H1 (cell line): ENCODE measurements around the gene GRIN2C. TPM values are rescaled to one million over a fixed set of nuclear protein-coding genes. Genes with fewer than 3 reads are reported as not detected.

ENCODE experiments used
- CTCF ChIA-PET: fragments of 300-600 bp; sonication (Branson Sonifier 250); formaldehyde crosslinking; loops from one replicate; lab custom pipeline; 2021; ENCODE audit not compliant: partially characterized antibody; lab: Charles Lee
- POLR2A ChIA-PET: fragments of 300-600 bp; sonication (Branson Sonifier 250); formaldehyde crosslinking; loops from one replicate; lab custom pipeline; 2021; ENCODE audit warnings: inconsistent platforms; ENCODE audit not compliant: partially characterized antibody; lab: Charles Lee
- DNase-seq, 2 experiments: peaks; one replicate each; pipeline versions ENCODE4 v3.0.0 to v3.0.0-alpha.2; 2010 to 2022; ENCODE audit warnings: low spot score in 2 of 2, low read depth in 1 of 2, mixed read lengths in 1 of 2
- FAIRE-seq: peaks from 2 replicates; lab custom pipeline; 2011; peaks lifted over from hg19 to GRCh38; lab: Jason Lieb, UNC
- H2AFZ ChIP-seq: 2 replicates; pipeline ENCODE4 v1.8.1; 2012; ENCODE audit warnings: low read length, inconsistent platforms
- H2AK5ac ChIP-seq: 2 replicates; pipeline ENCODE4 v1.6.1; 2013; ENCODE audit warnings: low read depth, low read length
- H2BK120ac ChIP-seq: replicated peaks from 2 replicates; pipeline ENCODE3; 2013; ENCODE audit warnings: low read depth, low read length, inconsistent platforms
- H2BK12ac ChIP-seq: 2 replicates; pipeline ENCODE4 v1.6.1; 2013; ENCODE audit warnings: low read depth, low read length
- H2BK15ac ChIP-seq: 2 replicates; pipeline ENCODE4 v1.6.1; 2013; ENCODE audit warnings: low read length
- H2BK20ac ChIP-seq: 2 replicates; pipeline ENCODE4 v1.6.1; 2013; ENCODE audit warnings: low read length
- H2BK5ac ChIP-seq: 2 replicates; pipeline ENCODE4 v1.6.1; 2013; ENCODE audit warnings: low read depth, low read length
- H3K14ac ChIP-seq: 2 replicates; pipeline ENCODE4 v1.6.1; 2013; ENCODE audit warnings: inconsistent platforms; ENCODE audit not compliant: insufficient read length
- H3K18ac ChIP-seq: 2 replicates; pipeline ENCODE4 v1.6.1; 2013; ENCODE audit warnings: low read length; ENCODE audit errors: extremely low read depth
- H3K23ac ChIP-seq: 2 replicates; pipeline ENCODE4 v1.6.1; 2013; ENCODE audit warnings: inconsistent platforms; ENCODE audit not compliant: insufficient read length
- H3K23me2 ChIP-seq: 2 replicates; pipeline ENCODE4 v1.6.1; 2013; ENCODE audit warnings: low read depth, low read length
- H3K27ac ChIP-seq: 2 replicates; pipeline ENCODE4 v1.6.1; 2011; ENCODE audit warnings: low read depth, low read length, inconsistent platforms
- H3K27me3 ChIP-seq, 4 experiments: replicated peaks in 1 of 4; 1 replicate in 1 of 4; 2 replicates in 3 of 4; pipeline versions ENCODE4 v1.6.1 to v1.8.1; 2011 to 2013; ENCODE audit warnings: low read length in 3 of 4, mild to moderate bottlenecking in 3 of 4, inconsistent platforms in 2 of 4, mixed read lengths in 2 of 4, moderate library complexity in 1 of 4; ENCODE audit not compliant: control insufficient read depth in 3 of 4, insufficient read depth in 3 of 4; ENCODE audit errors: extremely low read depth in 1 of 4
- H3K36me3 ChIP-seq, 4 experiments: 2 replicates each; pipeline versions ENCODE4 v1.6.1 to v1.8.1; 2011 to 2013; ENCODE audit warnings: mild to moderate bottlenecking in 4 of 4, low read length in 3 of 4, moderate library complexity in 2 of 4, control low read depth in 1 of 4, inconsistent platforms in 1 of 4; ENCODE audit not compliant: insufficient read depth in 4 of 4, control insufficient read depth in 2 of 4
- H3K4ac ChIP-seq: replicated peaks from 2 replicates; pipeline ENCODE3; 2013; ENCODE audit warnings: low read length, low read depth, mixed read lengths, inconsistent platforms; ENCODE audit not compliant: insufficient read length
- H3K4me1 ChIP-seq, 4 experiments: replicated peaks in 1 of 4; 1 replicate in 1 of 4; 2 replicates in 3 of 4; pipeline versions ENCODE4 v1.6.1 to v1.8.1; 2011 to 2013; ENCODE audit warnings: low read length in 3 of 4, inconsistent platforms in 2 of 4, mixed read lengths in 1 of 4; ENCODE audit not compliant: insufficient read depth in 4 of 4, control insufficient read depth in 3 of 4
- H3K4me2 ChIP-seq, 2 experiments: 2 replicates each; pipeline versions ENCODE4 v1.6.1 to v1.8.1; 2011 to 2013; ENCODE audit warnings: low read depth in 2 of 2, low read length in 2 of 2, control low read depth in 1 of 2, inconsistent platforms in 1 of 2, mild to moderate bottlenecking in 1 of 2; ENCODE audit not compliant: insufficient read depth in 1 of 2
- H3K4me3 ChIP-seq, 4 experiments: fragments of 200-600, 300-600 bp in 1 of 4; sonication (generic), shearing (Covaris generic), sonication (Bioruptor Twin) in 1 of 4; 2 replicates each; pipeline versions ENCODE4 v1.5.1 to v1.8.1; 2011 to 2016; ENCODE audit warnings: low read length in 4 of 4, low read depth in 3 of 4, control low read depth in 2 of 4, inconsistent platforms in 2 of 4, mild to moderate bottlenecking in 2 of 4, mixed read lengths in 1 of 4, moderate library complexity in 1 of 4; ENCODE audit not compliant: insufficient read depth in 2 of 4; ENCODE audit errors: extremely low read depth in 1 of 4
- H3K56ac ChIP-seq: replicated peaks from 2 replicates; pipeline ENCODE3; 2013; ENCODE audit warnings: low read depth, mild to moderate bottlenecking, mixed read lengths, low read length, inconsistent platforms; ENCODE audit not compliant: insufficient read length
- H3K79me1 ChIP-seq: 2 replicates; pipeline ENCODE4 v1.6.1; 2013; ENCODE audit warnings: low read depth, low read length, control low read depth
- H3K79me2 ChIP-seq, 2 experiments: 2 replicates each; pipeline versions ENCODE4 v1.6.1 to v1.8.1; 2012 to 2013; ENCODE audit warnings: low read length in 2 of 2, mild to moderate bottlenecking in 2 of 2, inconsistent platforms in 1 of 2; ENCODE audit not compliant: insufficient read depth in 2 of 2, control insufficient read depth in 1 of 2
- H3K9ac ChIP-seq, 4 experiments: replicated peaks in 1 of 4; 1 replicate in 1 of 4; 2 replicates in 3 of 4; pipeline versions ENCODE4 v1.6.1 to v1.8.1; 2011 to 2013; ENCODE audit warnings: low read depth in 3 of 4, low read length in 3 of 4, control low read depth in 2 of 4, mild to moderate bottlenecking in 2 of 4, moderate library complexity in 2 of 4, inconsistent platforms in 1 of 4; ENCODE audit errors: extremely low read depth in 1 of 4
- H3K9me3 ChIP-seq, 2 experiments: 2 replicates each; pipeline versions ENCODE4 v1.6.1 to v1.8.1; 2012 to 2013; ENCODE audit warnings: mild to moderate bottlenecking in 2 of 2, moderate library complexity in 2 of 2, control low read depth in 1 of 2, inconsistent platforms in 1 of 2, low read depth in 1 of 2, low read length in 1 of 2, mixed read lengths in 1 of 2; ENCODE audit not compliant: insufficient read depth in 2 of 2
- H4K20me1 ChIP-seq, 2 experiments: replicated peaks in 1 of 2; 2 replicates each; pipeline versions ENCODE3 to v1.8.1; 2011 to 2013; ENCODE audit warnings: inconsistent platforms in 2 of 2, low read length in 2 of 2, mild to moderate bottlenecking in 1 of 2; ENCODE audit not compliant: insufficient read depth in 2 of 2, control insufficient read depth in 1 of 2
- H4K5ac ChIP-seq: 2 replicates; pipeline ENCODE4 v1.6.1; 2013; ENCODE audit warnings: low read length, low read depth, mixed read lengths, inconsistent platforms; ENCODE audit not compliant: insufficient read length
- H4K8ac ChIP-seq: 2 replicates; pipeline ENCODE4 v1.8.0; 2013; ENCODE audit warnings: mild to moderate bottlenecking, moderate library complexity, low read length, inconsistent platforms; ENCODE audit not compliant: insufficient read depth; ENCODE audit errors: extremely low read depth
- H4K91ac ChIP-seq: replicated peaks from 2 replicates; pipeline ENCODE3; 2013; ENCODE audit warnings: low read length, mixed read lengths, inconsistent platforms; ENCODE audit not compliant: insufficient read length
- BRCA1 ChIP-seq: IDR thresholded peaks from 2 replicates; pipeline ENCODE4 v1.6.1; 2012; ENCODE audit warnings: low read depth, low read length, improper control_type of control experiment
- CBX5 ChIP-seq: fragments of 300-800, 300-1000 bp; sonication (generic); IDR thresholded peaks from 2 replicates; pipeline ENCODE4 v1.7.1; 2016; ENCODE audit warnings: antibody characterized with exemption, low read length, low read depth
- CHD1 ChIP-seq: IDR thresholded peaks from 2 replicates; pipeline ENCODE4 v1.6.1; 2012; ENCODE audit warnings: low read depth, low read length, improper control_type of control experiment
- CREB1 ChIP-seq: IDR thresholded peaks from 2 replicates; pipeline ENCODE4 v1.6.1; 2012; ENCODE audit warnings: inconsistent platforms
- EGR1 ChIP-seq: IDR thresholded peaks from 2 replicates; pipeline ENCODE4 v1.6.1; 2011; ENCODE audit warnings: low read depth, low read length, borderline replicate concordance
- JUND ChIP-seq: IDR thresholded peaks from 2 replicates; pipeline ENCODE4 v1.6.1; 2011; ENCODE audit warnings: mild to moderate bottlenecking, improper control_type of control experiment, low read length
- MAFK ChIP-seq: IDR thresholded peaks from 2 replicates; pipeline ENCODE4 v1.6.1; 2012; ENCODE audit warnings: low read depth, mild to moderate bottlenecking, improper control_type of control experiment, low read length
- MAX ChIP-seq: IDR thresholded peaks from 2 replicates; pipeline ENCODE4 v1.6.1; 2012; ENCODE audit warnings: inconsistent platforms
- POLR2AphosphoS5 ChIP-seq: IDR thresholded peaks from 2 replicates; pipeline ENCODE4 v1.6.1; 2011; ENCODE audit warnings: low read depth, low read length
- POU5F1 ChIP-seq: IDR thresholded peaks from 2 replicates; pipeline ENCODE4 v1.6.1; 2011; ENCODE audit warnings: low read depth, mild to moderate bottlenecking, low read length, moderate library complexity
- SAP30 ChIP-seq: fragments of 300-600 bp; sonication (generic); IDR thresholded peaks from 2 replicates; pipeline ENCODE4 v1.7.1; 2012; ENCODE audit warnings: low read length, moderate library complexity, mild to moderate bottlenecking, inconsistent platforms; ENCODE audit not compliant: insufficient read depth, insufficient replicate concordance
- SIN3A ChIP-seq, 2 experiments: IDR thresholded peaks in 1 of 2; conservative IDR thresholded peaks in 1 of 2; 2 replicates each; pipeline ENCODE4 v1.6.1; 2011 to 2012; ENCODE audit warnings: low read length in 2 of 2, improper control_type of control experiment in 1 of 2, low read depth in 1 of 2, mild to moderate bottlenecking in 1 of 2
- SIX5 ChIP-seq: IDR thresholded peaks from 2 replicates; pipeline ENCODE4 v1.6.1; 2011; ENCODE audit warnings: mild to moderate bottlenecking, low read depth, low read length
- TEAD4 ChIP-seq: IDR thresholded peaks from 2 replicates; pipeline ENCODE4 v1.6.1; 2012; ENCODE audit warnings: low read depth, low read length, inconsistent platforms, mixed read lengths
- YY1 ChIP-seq: IDR thresholded peaks from 2 replicates; pipeline ENCODE4 v1.6.1; 2011; ENCODE audit warnings: low read depth, mild to moderate bottlenecking, low read length
- WGBS, 2 experiments: shearing (Covaris generic) in 1 of 2; methylation state at CpG; one replicate each; pipeline versions ENCODE4 v1.1.6 to v1.1.7; 2013 to 2015; ENCODE audit warnings: low lambda C conversion rate in 2 of 2, mixed read lengths in 2 of 2, inconsistent platforms in 1 of 2, low coverage in 1 of 2, missing lambda C conversion rate in 1 of 2; ENCODE audit not compliant: insufficient replicate concordance in 2 of 2, insufficient coverage in 1 of 2, insufficient read length in 1 of 2; ENCODE audit errors: extremely low coverage in 1 of 2, missing lambda C conversion rate in 1 of 2; 5-methylcytosine and 5-hydroxymethylcytosine counted together
- polyA plus RNA-seq, 7 experiments: library from polyadenylated mRNA; depleted of rRNA in 3 of 7; stranded (reverse) in 5 of 7; unstranded in 2 of 7; fragments of >200 nt in 5 of 7; fragments of 200-250 nt in 2 of 7; gene quantifications; 1 replicate in 5 of 7; 2 replicates in 1 of 7; 4 replicates in 1 of 7; pipeline versions ENCODE4 v1.2.1 to v1.2.3, GENCODE V29; 2011 to 2013; ENCODE audit warnings: missing spikeins in 2 of 7, mixed read lengths in 2 of 7
- total RNA-seq: library from RNA; stranded (reverse); fragmentation: NEBNext Ultra II Directional; extraction: Animal tissue kit (Norgen Biotek cat#: 25700); gene quantifications from 2 replicates; pipeline ENCODE4 v1.2.1, GENCODE V29; 2021

GRIN2C gene
- total and polyA plus RNA-seq, 2 of the 8 experiments (the other 6 are each of a cell fraction or from before 2014, with no cell fraction given): 0.06 to 0.07 TPM

DNA sequence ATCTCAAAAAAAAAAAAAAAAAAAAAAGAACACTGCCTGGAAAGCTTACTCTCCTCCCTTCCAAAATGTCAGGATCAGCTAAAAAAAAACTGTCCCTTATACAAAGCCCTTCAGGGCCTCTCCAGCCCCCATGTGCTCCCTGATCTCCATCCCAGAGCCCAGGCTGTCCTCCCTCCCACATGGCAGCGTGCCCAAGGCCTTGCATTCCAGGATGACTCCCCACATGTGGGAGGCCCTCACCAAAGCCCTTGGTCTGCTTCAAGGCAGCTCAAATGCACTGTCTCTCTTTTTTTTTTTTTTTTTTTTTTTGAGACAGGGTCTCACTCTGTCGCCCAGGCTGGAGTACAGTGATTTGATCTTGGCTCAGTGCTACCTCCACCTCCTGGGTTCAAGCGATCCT lies 10.8 kb upstream of the GRIN2C start:
- H3K79me2 ChIP-seq: no peaks in the 10 kb centered on the region; a peak in 1 of 4 replicates
- DNase-seq: no peak
- H2BK12ac ChIP-seq: no peak overlapping the region
- no peak overlapping the region for H3K14ac ChIP-seq
- POLR2A ChIA-PET: interaction anchor here (1.1 kb wide), 1 partner anchor 121 kb away, joined by 3 read pairs; no protein-coding TSS in a partner anchor
- H2BK120ac ChIP-seq: no peak overlapping the region
- no peak overlapping the region for H3K4ac ChIP-seq
- no peak overlapping the region for H3K4me3 ChIP-seq
- 83% methylated on average over 2 of the region's 3 CpGs; no CpG with 5 or more reads in 1 of the 2 experiments for WGBS, 2 experiments
- H2AFZ ChIP-seq: no peak overlapping the region
- H3K9me3 ChIP-seq: no peaks in the 10 kb centered on the region
- H3K27me3 ChIP-seq: peaks cover 0 to 3% (median 0%) of the 10 kb centered on the region in 4 experiments; a peak in 2 of 7 replicates
- no peak overlapping the region for H3K9ac ChIP-seq
- TF ChIP-seq BRCA1 (no peak), JUND (no peak), SIN3A (conservative IDR thresholded peaks at IDR 0.05 in 1 of 2, IDR thresholded peaks at IDR 0.05 in 1 of 2; ENCODE audit: low read depth in 1 of 2, low read length in 2 of 2) (no peak), CBX5 (no peak), SAP30 (no peak), POU5F1 (no peak), CREB1 (no peak), SIX5 (no peak), YY1 (no peak), TEAD4 (no peak), POLR2AphosphoS5 (no peak), MAFK (no peak), CHD1 (no peak), MAX (no peak), EGR1 (no peak)
- TF ChIP-seq, all 59 proteins: peak for 0
- Histone ChIP-seq H3K79me1 (peaks cover 7% of the 10 kb centered on the region; the same call in 1 of the 2 replicates), H3K18ac (no peak overlapping the region), H3K4me1 (peaks cover 0 to 11% (median 6%) of the 10 kb centered on the region in 4 experiments; a peak in 6 of 7 replicates), H2BK15ac (no peak overlapping the region), H4K8ac (no peak overlapping the region), H2BK5ac (no peak overlapping the region), H4K5ac (no peak overlapping the region), H3K27ac (no peak overlapping the region), H2BK20ac (no peak overlapping the region), H2AK5ac (no peak overlapping the region), H3K23ac (no peak overlapping the region), H3K56ac (no peak overlapping the region), H4K91ac (no peak overlapping the region), H3K23me2 (peaks cover 10% of the 10 kb centered on the region), H3K4me2 (no peak overlapping the region), H4K20me1 (peaks cover 1 to 4% of the 10 kb centered on the region in 2 experiments), H3K36me3 (no peaks in the 10 kb centered on the region)
- FAIRE-seq: no peak
- CTCF ChIA-PET: interaction anchor here (0.9 to 81.0 kb wide), 5 partner anchors 11 to 134 kb away, joined by 3 to 2981 read pairs (median 4); partner anchors contain the start of genes GRIN2C and NAT9
